Duodenal mucosa (tissue), 2 donors: ENCODE data around the gene CHKA.

ENCODE experiments used
- H3K27ac ChIP-seq: one replicate; pipeline ENCODE4 v1.7.0; 2013; ENCODE audit warnings: low read depth, low read length
- H3K27me3 ChIP-seq, 2 donors: one replicate each; pipeline ENCODE4 v1.7.0; 2013; ENCODE audit warnings: low read length in 2 of 2, control low read depth in 1 of 2; ENCODE audit not compliant: insufficient read depth in 2 of 2, control insufficient read depth in 1 of 2
- H3K36me3 ChIP-seq, 2 donors: one replicate each; pipeline ENCODE4 v1.7.0; 2013; ENCODE audit warnings: low read length in 2 of 2, control low read depth in 1 of 2; ENCODE audit not compliant: insufficient read depth in 2 of 2, control insufficient read depth in 1 of 2
- H3K4me1 ChIP-seq, 2 donors: one replicate each; pipeline ENCODE4 v1.7.0; 2013; ENCODE audit warnings: low read length in 2 of 2, control low read depth in 1 of 2; ENCODE audit not compliant: insufficient read depth in 2 of 2, control insufficient read depth in 1 of 2
- H3K4me3 ChIP-seq, 2 donors: one replicate each; pipeline ENCODE4 v1.7.0; 2013; ENCODE audit warnings: low read length in 2 of 2, low read depth in 1 of 2
- H3K9ac ChIP-seq, 2 donors: one replicate each; pipeline ENCODE4 v1.7.0; 2013; ENCODE audit warnings: low read length in 2 of 2, low read depth in 1 of 2
- H3K9me3 ChIP-seq, 2 donors: one replicate each; pipeline ENCODE4 v1.7.0; 2013; ENCODE audit warnings: low read length in 2 of 2, control low read depth in 1 of 2; ENCODE audit not compliant: control insufficient read depth in 1 of 2

Gene CHKA

GRCh38 chr11:68016161-68016903 lies 104.9 kb downstream of the CHKA start:
- H3K4me3 ChIP-seq: no peak overlapping the region
- peaks cover 46 to 48% of the 10 kb centered on the region in 2 donors for H3K4me1 ChIP-seq
- H3K36me3 ChIP-seq: no peaks in the 10 kb centered on the region
- H3K27me3 ChIP-seq: no peaks in the 10 kb centered on the region
- H3K9me3 ChIP-seq: no peaks in the 10 kb centered on the region
- H3K9ac ChIP-seq: peak overlapping the region in 1 of 2 donors; percentile 1
- no peak overlapping the region for H3K27ac ChIP-seq

- no peak overlapping the region for H3K4me3 ChIP-seq
- H3K27ac ChIP-seq: no peak overlapping the region
- H3K9me3 ChIP-seq: no peaks in the 10 kb centered on the region
- no peaks in the 10 kb centered on the region for H3K27me3 ChIP-seq
- peaks cover 52 to 57% of the 10 kb centered on the region in 2 donors for H3K4me1 ChIP-seq
- H3K9ac ChIP-seq: no peak overlapping the region
- no peaks in the 10 kb centered on the region for H3K36me3 ChIP-seq
These were observed 105.7 kb downstream of the CHKA start for GRCh38 chr11:68015467-68015866.

GRCh38 chr11:68014947-68015447 lies 106.2 kb downstream of the CHKA start:
- no peaks in the 10 kb centered on the region for H3K36me3 ChIP-seq
- peak overlapping the region in 1 of 2 donors; percentile 44 for H3K4me3 ChIP-seq
- H3K9ac ChIP-seq: peak overlapping the region; percentile 29 to 60
- H3K27me3 ChIP-seq: no peaks in the 10 kb centered on the region
- H3K27ac ChIP-seq: peak overlapping the region; percentile 68
- H3K4me1 ChIP-seq: peaks cover 52 to 61% of the 10 kb centered on the region in 2 donors
- no peaks in the 10 kb centered on the region for H3K9me3 ChIP-seq

GRCh38 chr11:68014157-68014946 lies 106.8 kb downstream of the CHKA start:
- Histone ChIP-seq H3K36me3 (no peaks in the 10 kb centered on the region), H3K4me3 (peak overlapping the region in 1 of 2 donors; percentile 44), H3K9ac (peak overlapping the region; percentile 23 to 60), H3K4me1 (peaks cover 56 to 68% of the 10 kb centered on the region in 2 donors), H3K27ac (peak overlapping the region; percentile 68), H3K27me3 (no peaks in the 10 kb centered on the region), H3K9me3 (no peaks in the 10 kb centered on the region)

- Histone ChIP-seq H3K4me1 (peaks cover 63 to 74% of the 10 kb centered on the region in 2 donors), H3K9ac (peak overlapping the region; percentile 19 to 60), H3K27me3 (no peaks in the 10 kb centered on the region), H3K27ac (peak overlapping the region; percentile 34), H3K9me3 (no peaks in the 10 kb centered on the region), H3K4me3 (peak overlapping the region in 1 of 2 donors; percentile 4), H3K36me3 (no peaks in the 10 kb centered on the region)
These were observed 107.5 kb downstream of the CHKA start for GRCh38 chr11:68013611-68014156.

- no peak overlapping the region for H3K9ac ChIP-seq
- H3K9me3 ChIP-seq: no peaks in the 10 kb centered on the region
- H3K4me3 ChIP-seq: no peak overlapping the region
- H3K27me3 ChIP-seq: no peaks in the 10 kb centered on the region
- no peaks in the 10 kb centered on the region for H3K36me3 ChIP-seq
- H3K27ac ChIP-seq: peak overlapping the region; percentile 11
- H3K4me1 ChIP-seq: peaks cover 69 to 81% of the 10 kb centered on the region in 2 donors
These were observed 108.2 kb downstream of the CHKA start for GRCh38 chr11:68012843-68013610.

- Histone ChIP-seq H3K27ac (peak overlapping the region; percentile 11), H3K27me3 (no peaks in the 10 kb centered on the region), H3K9me3 (no peaks in the 10 kb centered on the region), H3K9ac (peak overlapping the region in 1 of 2 donors; percentile 70), H3K36me3 (no peaks in the 10 kb centered on the region), H3K4me1 (peaks cover 73 to 85% of the 10 kb centered on the region in 2 donors), H3K4me3 (no peak overlapping the region)
These were observed 108.9 kb downstream of the CHKA start for GRCh38 chr11:68012044-68012842.

- H3K27ac ChIP-seq: peak overlapping the region; percentile 96
- no peaks in the 10 kb centered on the region for H3K27me3 ChIP-seq
- H3K9me3 ChIP-seq: no peaks in the 10 kb centered on the region
- H3K4me1 ChIP-seq: peaks cover 65 to 78% of the 10 kb centered on the region in 2 donors
- peak overlapping the region; percentile 70 to 88 for H3K9ac ChIP-seq
- H3K36me3 ChIP-seq: no peaks in the 10 kb centered on the region
- H3K4me3 ChIP-seq: peak overlapping the region; percentile 56 to 67
These were observed 109.9 kb downstream of the CHKA start for GRCh38 chr11:68011051-68011943.
